ENCODE results near the gene FZD1.

FZD1 gene

GRCh38 chr7:91264046-91264923 lies at the start of gene FZD1:
Gene FZD1, plus strand, starts transcription at chr7:91264433. Its CDS starts 448 bp downstream, at chr7:91264881.
- H3K27ac ChIP-seq (ENCODE audit: low read depth, low read length): peak within 1 kb of the TSS; percentile 90
- H3K9me3 ChIP-seq (ENCODE audit: control insufficient read depth in 1 of 2, low read length in 2 of 2): no peaks in the 10 kb centered on the region
- no peaks in the 10 kb centered on the region for H3K27me3 ChIP-seq (ENCODE audit: control insufficient read depth in 1 of 2, insufficient read depth in 2 of 2, low read length in 2 of 2)
- peak within 1 kb of the TSS; percentile 79 to 91 for H3K4me3 ChIP-seq (ENCODE audit: low read depth in 1 of 2, low read length in 2 of 2)
- peak within 1 kb of the TSS; percentile 70 to 75 for H3K9ac ChIP-seq (ENCODE audit: low read depth in 1 of 2, low read length in 2 of 2)
- no peaks in the 10 kb centered on the region for H3K36me3 ChIP-seq (ENCODE audit: control insufficient read depth in 1 of 2, insufficient read depth in 2 of 2, low read length in 2 of 2)
- peaks cover 28 to 31% of the 10 kb centered on the region in 2 donors for H3K4me1 ChIP-seq (ENCODE audit: control insufficient read depth in 1 of 2, insufficient read depth in 2 of 2, low read length in 2 of 2)

GRCh38 chr7:91226411-91226810 lies 37.8 kb upstream of the FZD1 start:
- Histone ChIP-seq H3K4me1 (ENCODE audit: control insufficient read depth in 1 of 2, insufficient read depth in 2 of 2, low read length in 2 of 2) (no peaks in the 10 kb centered on the region), H3K9ac (ENCODE audit: low read depth in 1 of 2, low read length in 2 of 2) (no peak overlapping the region), H3K36me3 (ENCODE audit: control insufficient read depth in 1 of 2, insufficient read depth in 2 of 2, low read length in 2 of 2) (no peaks in the 10 kb centered on the region), H3K4me3 (ENCODE audit: low read depth in 1 of 2, low read length in 2 of 2) (no peak overlapping the region), H3K27ac (ENCODE audit: low read depth, low read length) (no peak overlapping the region), H3K9me3 (ENCODE audit: control insufficient read depth in 1 of 2, low read length in 2 of 2) (no peaks in the 10 kb centered on the region), H3K27me3 (ENCODE audit: control insufficient read depth in 1 of 2, insufficient read depth in 2 of 2, low read length in 2 of 2) (no peaks in the 10 kb centered on the region)

- H3K9ac ChIP-seq (ENCODE audit: low read depth in 1 of 2, low read length in 2 of 2): no peak overlapping the region
- no peaks in the 10 kb centered on the region for H3K4me1 ChIP-seq (ENCODE audit: control insufficient read depth in 1 of 2, insufficient read depth in 2 of 2, low read length in 2 of 2)
- no peak overlapping the region for H3K4me3 ChIP-seq (ENCODE audit: low read depth in 1 of 2, low read length in 2 of 2)
- H3K9me3 ChIP-seq (ENCODE audit: control insufficient read depth in 1 of 2, low read length in 2 of 2): no peaks in the 10 kb centered on the region
- no peaks in the 10 kb centered on the region for H3K36me3 ChIP-seq (ENCODE audit: control insufficient read depth in 1 of 2, insufficient read depth in 2 of 2, low read length in 2 of 2)
- H3K27me3 ChIP-seq (ENCODE audit: control insufficient read depth in 1 of 2, insufficient read depth in 2 of 2, low read length in 2 of 2): no peaks in the 10 kb centered on the region
- H3K27ac ChIP-seq (ENCODE audit: low read depth, low read length): no peak overlapping the region
Measured at GRCh38 chr7:91228327-91228726, 35.9 kb upstream of the FZD1 start.

- no peaks in the 10 kb centered on the region for H3K4me1 ChIP-seq (ENCODE audit: control insufficient read depth in 1 of 2, insufficient read depth in 2 of 2, low read length in 2 of 2)
- H3K4me3 ChIP-seq (ENCODE audit: low read depth in 1 of 2, low read length in 2 of 2): no peak overlapping the region
- no peaks in the 10 kb centered on the region for H3K9me3 ChIP-seq (ENCODE audit: control insufficient read depth in 1 of 2, low read length in 2 of 2)
- H3K27me3 ChIP-seq (ENCODE audit: control insufficient read depth in 1 of 2, insufficient read depth in 2 of 2, low read length in 2 of 2): no peaks in the 10 kb centered on the region
- no peak overlapping the region for H3K9ac ChIP-seq (ENCODE audit: low read depth in 1 of 2, low read length in 2 of 2)
- no peaks in the 10 kb centered on the region for H3K36me3 ChIP-seq (ENCODE audit: control insufficient read depth in 1 of 2, insufficient read depth in 2 of 2, low read length in 2 of 2)
- H3K27ac ChIP-seq (ENCODE audit: low read depth, low read length): no peak overlapping the region
Measured at GRCh38 chr7:91228927-91229558, 35.2 kb upstream of the FZD1 start.

- no peaks in the 10 kb centered on the region for H3K9me3 ChIP-seq (ENCODE audit: control insufficient read depth in 1 of 2, low read length in 2 of 2)
- H3K4me1 ChIP-seq (ENCODE audit: control insufficient read depth in 1 of 2, insufficient read depth in 2 of 2, low read length in 2 of 2): no peaks in the 10 kb centered on the region
- no peaks in the 10 kb centered on the region for H3K36me3 ChIP-seq (ENCODE audit: control insufficient read depth in 1 of 2, insufficient read depth in 2 of 2, low read length in 2 of 2)
- H3K4me3 ChIP-seq (ENCODE audit: low read depth in 1 of 2, low read length in 2 of 2): no peak overlapping the region
- no peak overlapping the region for H3K9ac ChIP-seq (ENCODE audit: low read depth in 1 of 2, low read length in 2 of 2)
- no peak overlapping the region for H3K27ac ChIP-seq (ENCODE audit: low read depth, low read length)
- H3K27me3 ChIP-seq (ENCODE audit: control insufficient read depth in 1 of 2, insufficient read depth in 2 of 2, low read length in 2 of 2): no peaks in the 10 kb centered on the region
Measured at GRCh38 chr7:91230100-91230499, 34.1 kb upstream of the FZD1 start.

- Histone ChIP-seq H3K9me3 (ENCODE audit: control insufficient read depth in 1 of 2, low read length in 2 of 2) (no peaks in the 10 kb centered on the region), H3K27me3 (ENCODE audit: control insufficient read depth in 1 of 2, insufficient read depth in 2 of 2, low read length in 2 of 2) (no peaks in the 10 kb centered on the region), H3K4me1 (ENCODE audit: control insufficient read depth in 1 of 2, insufficient read depth in 2 of 2, low read length in 2 of 2) (no peaks in the 10 kb centered on the region), H3K9ac (ENCODE audit: low read depth in 1 of 2, low read length in 2 of 2) (no peak overlapping the region), H3K36me3 (ENCODE audit: control insufficient read depth in 1 of 2, insufficient read depth in 2 of 2, low read length in 2 of 2) (no peaks in the 10 kb centered on the region), H3K27ac (ENCODE audit: low read depth, low read length) (no peak overlapping the region), H3K4me3 (ENCODE audit: low read depth in 1 of 2, low read length in 2 of 2) (no peak overlapping the region)
Measured at GRCh38 chr7:91230503-91230902, 33.7 kb upstream of the FZD1 start.

- Histone ChIP-seq H3K9ac (ENCODE audit: low read depth in 1 of 2, low read length in 2 of 2) (no peak overlapping the region), H3K36me3 (ENCODE audit: control insufficient read depth in 1 of 2, insufficient read depth in 2 of 2, low read length in 2 of 2) (no peaks in the 10 kb centered on the region), H3K27ac (ENCODE audit: low read depth, low read length) (no peak overlapping the region), H3K27me3 (ENCODE audit: control insufficient read depth in 1 of 2, insufficient read depth in 2 of 2, low read length in 2 of 2) (no peaks in the 10 kb centered on the region), H3K9me3 (ENCODE audit: control insufficient read depth in 1 of 2, low read length in 2 of 2) (no peaks in the 10 kb centered on the region), H3K4me1 (ENCODE audit: control insufficient read depth in 1 of 2, insufficient read depth in 2 of 2, low read length in 2 of 2) (no peaks in the 10 kb centered on the region), H3K4me3 (ENCODE audit: low read depth in 1 of 2, low read length in 2 of 2) (no peak overlapping the region)
Measured at GRCh38 chr7:91233212-91233611, 31.0 kb upstream of the FZD1 start.

- Histone ChIP-seq H3K9me3 (ENCODE audit: control insufficient read depth in 1 of 2, low read length in 2 of 2) (no peaks in the 10 kb centered on the region), H3K4me1 (ENCODE audit: control insufficient read depth in 1 of 2, insufficient read depth in 2 of 2, low read length in 2 of 2) (peaks cover 5 to 10% of the 10 kb centered on the region in 2 donors), H3K27me3 (ENCODE audit: control insufficient read depth in 1 of 2, insufficient read depth in 2 of 2, low read length in 2 of 2) (no peaks in the 10 kb centered on the region)
Measured at GRCh38 chr7:91235211-91235832, 28.9 kb upstream of the FZD1 start.

GRCh38 chr7:91239171-91239604 lies 25.0 kb upstream of the FZD1 start:
- H3K27ac ChIP-seq (ENCODE audit: low read depth, low read length): no peak overlapping the region
- no peaks in the 10 kb centered on the region for H3K9me3 ChIP-seq (ENCODE audit: control insufficient read depth in 1 of 2, low read length in 2 of 2)
- H3K36me3 ChIP-seq (ENCODE audit: control insufficient read depth in 1 of 2, insufficient read depth in 2 of 2, low read length in 2 of 2): no peaks in the 10 kb centered on the region
- no peaks in the 10 kb centered on the region for H3K27me3 ChIP-seq (ENCODE audit: control insufficient read depth in 1 of 2, insufficient read depth in 2 of 2, low read length in 2 of 2)
- H3K4me1 ChIP-seq (ENCODE audit: control insufficient read depth in 1 of 2, insufficient read depth in 2 of 2, low read length in 2 of 2): peaks cover 10 to 13% of the 10 kb centered on the region in 2 donors
- no peak overlapping the region for H3K4me3 ChIP-seq (ENCODE audit: low read depth in 1 of 2, low read length in 2 of 2)
- H3K9ac ChIP-seq (ENCODE audit: low read depth in 1 of 2, low read length in 2 of 2): no peak overlapping the region

More at GRCh38 chr7:91235211-91235832, 28.9 kb upstream of the FZD1 start:
- H3K4me3 ChIP-seq (ENCODE audit: low read depth in 1 of 2, low read length in 2 of 2): no peak overlapping the region
- H3K9ac ChIP-seq (ENCODE audit: low read depth in 1 of 2, low read length in 2 of 2): no peak overlapping the region
- no peak overlapping the region for H3K27ac ChIP-seq (ENCODE audit: low read depth, low read length)
- no peaks in the 10 kb centered on the region for H3K36me3 ChIP-seq (ENCODE audit: control insufficient read depth in 1 of 2, insufficient read depth in 2 of 2, low read length in 2 of 2)

GRCh38 chr7:91239772-91240171 lies 24.5 kb upstream of the FZD1 start:
- Histone ChIP-seq H3K4me3 (ENCODE audit: low read depth in 1 of 2, low read length in 2 of 2) (no peak overlapping the region), H3K9ac (ENCODE audit: low read depth in 1 of 2, low read length in 2 of 2) (no peak overlapping the region), H3K4me1 (ENCODE audit: control insufficient read depth in 1 of 2, insufficient read depth in 2 of 2, low read length in 2 of 2) (peaks cover 10 to 13% of the 10 kb centered on the region in 2 donors), H3K36me3 (ENCODE audit: control insufficient read depth in 1 of 2, insufficient read depth in 2 of 2, low read length in 2 of 2) (no peaks in the 10 kb centered on the region), H3K27ac (ENCODE audit: low read depth, low read length) (no peak overlapping the region), H3K27me3 (ENCODE audit: control insufficient read depth in 1 of 2, insufficient read depth in 2 of 2, low read length in 2 of 2) (no peaks in the 10 kb centered on the region), H3K9me3 (ENCODE audit: control insufficient read depth in 1 of 2, low read length in 2 of 2) (no peaks in the 10 kb centered on the region)
